Caco-2 (cell line): ENCODE results near the gene BCAS3. TPM values are rescaled to one million over a fixed set of nuclear protein-coding genes. Genes with fewer than 3 reads are reported as not detected.

ENCODE experiments used
- BruUV-seq: library from RNA; stranded (reverse); fragments of 400-500 nt; replicated peaks from 2 replicates; lab custom pipeline; 2021; lab: Mats Ljungman, UMichigan
- CTCF ChIA-PET: fragments of 300-600 bp; sonication (Branson Sonifier 250); formaldehyde crosslinking; loops from one replicate; lab custom pipeline; 2022; ENCODE audit warnings: antibody characterized with exemption; lab: Charles Lee
- POLR2A ChIA-PET: fragments of 300-600 bp; sonication (Branson Sonifier 250); formaldehyde crosslinking; loops from one replicate; lab custom pipeline; 2022; ENCODE audit warnings: antibody characterized with exemption; lab: Charles Lee
- DNase-seq, 2 experiments: peaks; one replicate each; pipeline versions ENCODE4 v3.0.0 to v3.0.0-alpha.2; 2020 to 2022
- H3K27me3 ChIP-seq: replicated peaks from 2 replicates; pipeline ENCODE4 v1.6.0; 2011; ENCODE audit warnings: low read length; ENCODE audit not compliant: control insufficient read depth, insufficient read depth
- H3K36me3 ChIP-seq: 2 replicates; pipeline ENCODE4 v1.5.1; 2011; ENCODE audit warnings: low read length; ENCODE audit not compliant: control insufficient read depth, insufficient read depth
- H3K4me1 ChIP-seq: fragments of 250-450 bp; sonication (Bioruptor Pico); 2 replicates; pipeline ENCODE4 v1.5.1; 2020; ENCODE audit warnings: mild to moderate bottlenecking
- H3K4me3 ChIP-seq: 2 replicates; pipeline ENCODE4 v1.5.1; 2011; ENCODE audit warnings: low read depth, mild to moderate bottlenecking, control low read depth, low read length
- H3K9me3 ChIP-seq: fragments of 250-450 bp; sonication (Bioruptor Pico); 2 replicates; pipeline ENCODE4 v1.5.1; 2020; ENCODE audit warnings: mild to moderate bottlenecking, moderate library complexity
- H3K27ac Mint-ChIP-seq: one replicate; pipeline ENCODE4 v1.8.0; 2022; ENCODE audit warnings: mixed read lengths; ENCODE audit not compliant: unreplicated experiment
- H3K27me3 Mint-ChIP-seq: one replicate; pipeline ENCODE4 v1.8.0; 2022; ENCODE audit warnings: mixed read lengths; ENCODE audit not compliant: insufficient read depth, unreplicated experiment
- H3K36me3 Mint-ChIP-seq: one replicate; pipeline ENCODE4 v1.8.0; 2022; ENCODE audit warnings: mild to moderate bottlenecking, mixed read lengths; ENCODE audit not compliant: insufficient read depth, unreplicated experiment
- H3K4me1 Mint-ChIP-seq: one replicate; pipeline ENCODE4 v1.8.0; 2022; ENCODE audit warnings: low read depth, mixed read lengths; ENCODE audit not compliant: unreplicated experiment
- H3K4me3 Mint-ChIP-seq: one replicate; pipeline ENCODE4 v1.8.0; 2022; ENCODE audit warnings: mild to moderate bottlenecking, moderate library complexity, mixed read lengths; ENCODE audit not compliant: unreplicated experiment
- H3K9me3 Mint-ChIP-seq: one replicate; pipeline ENCODE4 v1.8.0; 2022; ENCODE audit warnings: mixed read lengths; ENCODE audit not compliant: unreplicated experiment
- CTCF ChIP-seq, 2 experiments: fragments of 200-600 bp in 1 of 2; IDR thresholded peaks; 1 replicate in 1 of 2; 2 replicates in 1 of 2; pipeline versions ENCODE4 v1.5.1 to v1.8.0; 2011 to 2022; ENCODE audit warnings: antibody characterized with exemption in 1 of 2, control low read depth in 1 of 2, inconsistent platforms in 1 of 2, low read depth in 1 of 2, low read length in 1 of 2, mild to moderate bottlenecking in 1 of 2, moderate library complexity in 1 of 2; ENCODE audit not compliant: insufficient read depth in 1 of 2, severe bottlenecking in 1 of 2, unreplicated experiment in 1 of 2
- intact Hi-C: fragments of 100-400 bp; cut with micrococcal nuclease; formaldehyde crosslinking; loops from one replicate; pipeline ENCODE4 v1.10.0; 2022; ENCODE audit not compliant: unreplicated experiment
- total RNA-seq: library from RNA; stranded (reverse); gene quantifications from 2 replicates; pipeline ENCODE4 v1.2.3, GENCODE V29; 2022

The BCAS3 gene
- total RNA-seq, 1 experiment from 2014 or later: 44.1 TPM

- Mint-ChIP-seq H3K9me3 (no peaks in the 10 kb centered on the region), H3K4me1 (no peaks in the 10 kb centered on the region), H3K27ac (no peak overlapping the region), H3K27me3 (no peaks in the 10 kb centered on the region), H3K4me3 (no peak overlapping the region), H3K36me3 (no peaks in the 10 kb centered on the region)
- Histone ChIP-seq H3K9me3 (no peaks in the 10 kb centered on the region), H3K27me3 (no peaks in the 10 kb centered on the region), H3K4me3 (no peak overlapping the region), H3K36me3 (no peaks in the 10 kb centered on the region), H3K4me1 (peaks cover 6% of the 10 kb centered on the region)
- DNase-seq: no peak
- intact Hi-C loops: no loop called here
- TF ChIP-seq CTCF (IDR thresholded peaks at IDR 0.05; ENCODE audit: insufficient read depth in 1 of 2, low read depth in 1 of 2, low read length in 1 of 2, severe bottlenecking in 1 of 2, unreplicated experiment in 1 of 2): no peak
- no TSS peak for BruUV-seq
- POLR2A ChIA-PET: no interaction called here
- CTCF ChIA-PET: no interaction called here
Measured at GRCh38 chr17:61330174-61331150, 652.8 kb downstream of the BCAS3 start.

GRCh38 chr17:61331178-61331577, 653.5 kb downstream of the BCAS3 start:
- Mint-ChIP-seq H3K27me3 (no peaks in the 10 kb centered on the region), H3K27ac (no peak overlapping the region), H3K36me3 (no peaks in the 10 kb centered on the region), H3K9me3 (no peaks in the 10 kb centered on the region), H3K4me1 (peaks cover 3% of the 10 kb centered on the region), H3K4me3 (no peak overlapping the region)
- no peaks in the 10 kb centered on the region for H3K36me3 ChIP-seq
- no peaks in the 10 kb centered on the region for H3K27me3 ChIP-seq
- no peaks in the 10 kb centered on the region for H3K9me3 ChIP-seq
- ChIA-PET POLR2A (no interaction called here), CTCF (no interaction called here)
- intact Hi-C loops: no loop called here
- peaks cover 13% of the 10 kb centered on the region for H3K4me1 ChIP-seq
- no peak overlapping the region for H3K4me3 ChIP-seq
- TF ChIP-seq CTCF (IDR thresholded peaks at IDR 0.05; ENCODE audit: insufficient read depth in 1 of 2, low read depth in 1 of 2, low read length in 1 of 2, severe bottlenecking in 1 of 2, unreplicated experiment in 1 of 2): no peak
- DNase-seq: no peak
- no TSS peak for BruUV-seq

- ChIA-PET POLR2A (no interaction called here), CTCF (no interaction called here)
- H3K36me3 ChIP-seq: no peaks in the 10 kb centered on the region
- DNase-seq: no peak
- no peaks in the 10 kb centered on the region for H3K36me3 Mint-ChIP-seq
- TF ChIP-seq CTCF (IDR thresholded peaks at IDR 0.05; ENCODE audit: insufficient read depth in 1 of 2, low read depth in 1 of 2, low read length in 1 of 2, severe bottlenecking in 1 of 2, unreplicated experiment in 1 of 2): no peak
- no peaks in the 10 kb centered on the region for H3K27me3 ChIP-seq
- no peak overlapping the region for H3K27ac Mint-ChIP-seq
- H3K9me3 Mint-ChIP-seq: no peaks in the 10 kb centered on the region
- no TSS peak for BruUV-seq
- intact Hi-C loops: no loop called here
- no peaks in the 10 kb centered on the region for H3K27me3 Mint-ChIP-seq
- H3K4me1 ChIP-seq: peaks cover 15% of the 10 kb centered on the region
- no peak overlapping the region for H3K4me3 Mint-ChIP-seq
- peaks cover 7% of the 10 kb centered on the region for H3K4me1 Mint-ChIP-seq
- no peak overlapping the region for H3K4me3 ChIP-seq
- H3K9me3 ChIP-seq: no peaks in the 10 kb centered on the region
Measured at GRCh38 chr17:61331886-61332285, 654.2 kb downstream of the BCAS3 start.
